GM13977 (cell line): Measurements from ENCODE around the gene RANBP17.
A peak's percentile ranks its signal among the peaks of the same experiment; 100 is the strongest.

ENCODE experiments used
- DNase-seq: peaks from one replicate; pipeline ENCODE4 v3.0.0; 2012; ENCODE audit warnings: low spot score
- CTCF ChIP-seq: IDR thresholded peaks from 2 replicates; pipeline ENCODE4 v1.5.1; 2012; ENCODE audit warnings: mild to moderate bottlenecking, control low read depth; ENCODE audit not compliant: insufficient read depth; ENCODE audit errors: extremely low read depth, missing control alignments
- in situ Hi-C: fragments of 300-500 bp; cut with MboI; formaldehyde crosslinking; loops from one replicate; pipeline ENCODE4 v1.12.0; 2022; ENCODE audit warnings: low sequenced_read_pairs, low pct_unique_long_range_greater_than_20kb, mixed read lengths, inconsistent platforms; ENCODE audit not compliant: unreplicated experiment

RANBP17 gene

GRCh38 chr5:171299851-171300250 is 438.0 kb downstream of the RANBP17 start:
- no peak for TF ChIP-seq CTCF
- in situ Hi-C loops = loop anchor here (25.0 kb wide), 1 partner anchor 1937 kb away; the partner anchor contains the start of gene NKX2-5
- DNase-seq = no peak

GRCh38 chr5:171300358-171300757 is 438.5 kb downstream of the RANBP17 start:
- in situ Hi-C loops = loop anchor here (25.0 kb wide), 1 partner anchor 1937 kb away; the partner anchor contains the start of gene NKX2-5
- DNase-seq = no peak

GRCh38 chr5:171306166-171306565 is 444.3 kb downstream of the RANBP17 start:
- TF ChIP-seq CTCF = no peak
- no peak for DNase-seq
- in situ Hi-C loops = loop anchor here (25.0 kb wide), 1 partner anchor 1931 kb away; the partner anchor contains the start of gene NKX2-5

More at GRCh38 chr5:171300358-171300757, 438.5 kb downstream of the RANBP17 start:
- TF ChIP-seq CTCF = no peak

- TF ChIP-seq CTCF = no peak
- no peak for DNase-seq
- in situ Hi-C loops = loop anchor here (25.0 kb wide), 1 partner anchor 1930 kb away; the partner anchor contains the start of gene NKX2-5
These were observed 445.2 kb downstream of the RANBP17 start for GRCh38 chr5:171306781-171307591.

- no peak for TF ChIP-seq CTCF
- in situ Hi-C loops = loop anchor here (25.0 kb wide), 1 partner anchor 1929 kb away; the partner anchor contains the start of gene NKX2-5
- DNase-seq = no peak
These were observed 446.1 kb downstream of the RANBP17 start for GRCh38 chr5:171307789-171308452.

- TF ChIP-seq CTCF = no peak
- in situ Hi-C loops = loop anchor here (25.0 kb wide), 1 partner anchor 1929 kb away; the partner anchor contains the start of gene NKX2-5
- peak; percentile 33 for DNase-seq
These were observed 446.8 kb downstream of the RANBP17 start, which contains the start of gene TLX3 for GRCh38 chr5:171308453-171309275. Gene TLX3 (plus strand): TSS chr5:171309248. CDS start chr5:171309366, 118 bp downstream.
